SK-MEL-5 (cell line): ENCODE data around the gene SP100. TPM values are rescaled to one million over a fixed set of nuclear protein-coding genes. Genes with fewer than 3 reads are reported as not detected.
"Not testable (repeated sequence)": the region's sequence is repeated elsewhere in the genome, so short reads cannot be mapped to it uniquely, and the experiment has no call there.

Experiments
- DNase-seq: peaks from one replicate; pipeline ENCODE4 v3.0.0-alpha.2; 2016; ENCODE audit warnings: low read depth, low spot score
- in situ Hi-C: cut with HindIII; loops from 2 replicates; pipeline ENCODE4 v1.10.0; 2016; ENCODE audit warnings: low sequenced_read_pairs, high pct_unique_total_duplicates, low pct_unique_long_range_greater_than_20kb
- polyA plus RNA-seq, 2 experiments: library from polyadenylated mRNA; depleted of rRNA; stranded (reverse); fragments of >200 nt; gene quantifications; 2 replicates each; pipeline ENCODE4 v1.2.3, GENCODE V29; 2015
- total RNA-seq: library from RNA; depleted of rRNA; stranded (reverse); fragments of >200 nt; shearing (Covaris generic); gene quantifications from 2 replicates; pipeline ENCODE4 v1.2.3, GENCODE V29; 2014; rRNA removed

Gene SP100
- 43.2 and 44.3 TPM in 2 replicates for total RNA-seq
- polyA plus RNA-seq (2015; cell fraction: cytosol; rRNA removed) = 27.4 and 36.1 TPM in 2 replicates
- polyA plus RNA-seq (2015; cell fraction: nucleus; rRNA removed) = 25.0 and 44.6 TPM in 2 replicates

DNA sequence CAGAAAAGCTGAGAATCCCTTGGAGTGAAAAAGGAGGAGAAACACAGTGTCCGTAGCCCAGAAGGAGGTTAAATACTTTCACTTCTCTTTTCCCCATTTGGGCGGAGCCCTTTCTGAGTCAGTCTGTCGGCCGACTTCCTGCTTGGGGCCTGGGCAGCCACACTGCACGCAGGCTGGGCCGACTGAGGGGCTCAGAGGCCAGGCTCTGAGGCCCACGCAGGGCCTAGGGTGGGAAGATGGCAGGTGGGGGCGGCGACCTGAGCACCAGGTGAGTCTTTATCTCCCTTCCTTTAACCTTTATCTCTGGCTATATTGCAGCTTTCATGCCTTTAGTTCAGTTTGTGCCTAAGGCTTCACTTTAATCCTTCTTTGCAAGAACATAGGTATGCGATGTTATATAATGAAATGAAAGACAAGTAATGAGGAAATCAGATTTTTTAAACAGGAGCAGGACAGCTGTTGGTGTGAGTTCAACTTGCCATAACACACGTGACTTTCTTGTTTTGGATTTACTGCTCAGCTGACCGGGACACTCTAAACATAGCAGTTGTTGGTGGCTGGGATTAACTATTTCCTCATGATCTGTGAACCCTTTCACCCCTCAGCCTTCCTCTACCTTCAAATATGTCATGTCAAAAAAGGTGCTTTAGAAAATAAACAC is at the start of gene SP100:
TSS of gene SP100 (plus strand) at position 141 of the 661 bp plus-strand sequence. CDS start at position 237, 96 bp downstream.
- DNase-seq = peak; percentile 68
- in situ Hi-C loops = no loop called here

GRCh38 chr2:230382108-230382507 is 33.9 kb upstream of the SP100 start:
- in situ Hi-C loops = no loop called here
- no peak for DNase-seq

DNA sequence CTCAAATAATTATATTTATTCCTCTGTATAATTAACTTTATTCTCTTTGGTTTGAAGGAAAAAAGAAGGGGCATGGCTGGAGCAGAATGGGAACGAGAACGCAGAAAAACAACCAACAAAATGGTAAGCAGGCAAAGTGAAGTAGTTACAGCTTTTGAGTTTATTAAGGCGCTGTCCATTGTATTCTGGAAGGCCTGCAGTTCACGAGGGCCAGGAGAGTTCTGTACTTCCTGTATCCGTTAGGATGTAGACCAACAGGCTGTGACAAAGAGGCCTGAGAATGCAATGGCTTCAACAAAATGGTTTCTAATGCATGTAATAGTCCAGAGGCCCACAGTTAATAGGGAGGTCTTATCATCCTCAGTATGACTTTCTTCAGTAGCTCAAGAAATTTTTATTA is 32.5 kb upstream of the SP100 start:
- in situ Hi-C loops = no loop called here
- no peak for DNase-seq

DNA sequence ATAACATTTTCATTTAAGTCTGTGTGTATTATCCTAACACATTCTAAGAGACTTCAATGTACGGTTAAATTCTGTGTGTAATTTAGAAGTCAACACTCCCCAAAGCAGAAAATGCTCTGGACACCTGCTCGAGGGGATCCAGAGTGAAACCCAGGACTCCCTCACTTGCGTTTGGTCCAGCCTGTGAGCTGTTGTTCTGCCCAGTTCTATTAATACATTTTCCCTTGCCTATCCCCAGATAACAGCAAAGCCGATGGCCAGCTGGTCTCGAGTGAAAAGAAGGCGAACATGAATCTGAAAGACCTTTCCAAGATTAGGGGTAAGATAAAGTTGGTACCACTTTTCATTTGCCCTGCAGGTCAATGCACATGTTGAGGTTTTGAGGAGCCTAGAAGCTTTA is 31.0 kb upstream of the SP100 start:
- DNase-seq = no peak
- in situ Hi-C loops = no loop called here

- in situ Hi-C loops = no loop called here
- no peak for DNase-seq
Measured at GRCh38 chr2:230394301-230394700, 21.7 kb upstream of the SP100 start.

DNA sequence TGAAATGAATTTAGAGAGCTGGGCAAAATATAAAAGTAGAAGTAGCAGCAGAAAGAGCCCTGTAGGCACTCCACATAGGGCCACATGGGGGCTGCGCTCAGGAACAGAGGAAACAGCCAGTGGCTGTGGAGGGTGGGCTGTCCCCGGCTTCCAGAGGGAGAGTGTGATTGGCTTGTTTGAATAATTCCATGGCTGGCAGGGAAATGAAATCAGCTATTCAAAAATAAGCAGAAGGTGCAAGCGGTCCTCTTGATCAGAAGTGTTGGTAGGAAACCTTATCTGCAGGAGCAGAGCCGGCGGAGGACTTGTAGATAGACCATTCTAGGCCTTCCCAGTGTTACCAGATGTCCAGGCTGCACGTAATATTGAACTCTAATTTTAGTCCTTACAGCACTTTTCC is 17.3 kb upstream of the SP100 start:
- in situ Hi-C loops, DNase-seq: not testable (repeated sequence)

GRCh38 chr2:230400041-230400440 is 16.0 kb upstream of the SP100 start:
- in situ Hi-C loops = no loop called here
- no peak for DNase-seq

GRCh38 chr2:230400454-230400853 is 15.5 kb upstream of the SP100 start:
- in situ Hi-C loops = no loop called here
- DNase-seq = no peak

- DNase-seq, in situ Hi-C loops: not testable (repeated sequence)
Measured at GRCh38 chr2:230401026-230401425, 15.0 kb upstream of the SP100 start.

- no peak for DNase-seq
- in situ Hi-C loops = no loop called here
Measured at GRCh38 chr2:230403746-230404145, 12.3 kb upstream of the SP100 start.

DNA sequence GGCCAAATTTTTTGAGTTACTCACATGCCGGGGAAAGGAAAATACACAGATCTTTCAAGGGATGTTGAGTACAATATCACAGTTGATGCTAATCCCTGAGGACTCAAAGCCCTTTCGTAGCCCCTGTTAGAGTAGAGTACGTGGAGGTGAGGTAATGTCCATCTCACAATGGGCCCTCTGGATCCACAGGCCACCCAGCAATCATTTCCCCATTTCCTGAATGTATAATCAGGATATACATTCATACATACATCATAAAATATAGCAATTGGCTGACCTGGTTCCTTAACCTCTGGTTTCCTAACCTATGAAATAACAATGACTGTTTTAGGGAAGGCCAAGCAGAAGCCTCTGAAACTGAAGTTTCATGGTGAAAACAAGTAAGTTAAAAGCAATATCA is 10.2 kb upstream of the SP100 start:
- DNase-seq = no peak
- in situ Hi-C loops = no loop called here

DNA sequence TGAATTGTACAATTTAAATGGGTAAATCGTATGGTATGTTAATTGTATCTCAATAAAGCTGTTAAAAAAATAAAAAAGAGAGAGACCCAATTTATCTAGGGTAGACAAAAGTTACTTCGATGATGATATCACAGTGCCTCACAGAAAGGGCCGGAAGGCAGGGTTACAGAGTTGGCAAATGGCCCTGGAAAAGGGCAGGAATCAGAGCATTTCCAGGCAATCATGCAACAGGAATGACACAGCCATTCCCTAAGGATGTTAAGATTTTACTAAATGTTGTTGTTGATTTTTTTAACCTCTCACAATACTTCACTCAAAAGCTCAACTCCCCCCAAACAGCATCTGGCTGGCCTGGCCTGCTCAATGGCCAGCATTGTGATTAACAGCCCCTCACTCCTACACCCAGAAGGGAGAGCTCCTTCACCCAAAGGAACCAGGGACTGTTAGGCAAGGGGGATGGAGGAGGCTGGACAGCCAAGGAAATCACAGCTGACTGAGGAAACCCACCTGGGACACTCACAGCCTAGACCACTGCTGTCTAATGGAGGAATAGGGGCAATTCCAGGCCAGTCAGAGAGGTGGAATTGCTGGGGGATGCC is 7.7 kb upstream of the SP100 start:
- DNase-seq = no peak
- in situ Hi-C loops = no loop called here

- DNase-seq, in situ Hi-C loops: not testable (repeated sequence)
Measured at GRCh38 chr2:230409316-230409715, 6.7 kb upstream of the SP100 start.

DNA sequence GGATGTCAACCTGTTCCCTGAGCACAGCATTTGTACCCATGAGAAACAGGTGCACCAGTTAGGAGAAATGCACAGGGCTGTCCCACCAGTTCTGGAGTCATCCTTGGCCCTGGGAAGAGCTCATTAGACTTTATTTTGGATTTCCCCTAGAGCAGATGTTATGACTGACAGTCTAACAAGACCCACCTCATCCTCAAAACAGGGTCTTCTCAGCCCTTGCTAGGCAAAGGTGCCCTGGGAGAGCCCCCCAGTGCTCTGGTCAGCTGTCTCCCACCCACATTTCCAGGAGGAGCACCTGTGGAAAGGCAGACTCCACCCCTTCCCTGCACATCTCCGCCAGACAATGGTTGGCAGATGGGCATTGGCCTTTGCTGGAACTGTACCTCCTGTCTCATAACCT is 5.7 kb upstream of the SP100 start:
- no peak for DNase-seq
- in situ Hi-C loops = no loop called here

- in situ Hi-C loops = no loop called here
- DNase-seq = no peak
Measured at GRCh38 chr2:230410861-230411569, 5.0 kb upstream of the SP100 start.

DNA sequence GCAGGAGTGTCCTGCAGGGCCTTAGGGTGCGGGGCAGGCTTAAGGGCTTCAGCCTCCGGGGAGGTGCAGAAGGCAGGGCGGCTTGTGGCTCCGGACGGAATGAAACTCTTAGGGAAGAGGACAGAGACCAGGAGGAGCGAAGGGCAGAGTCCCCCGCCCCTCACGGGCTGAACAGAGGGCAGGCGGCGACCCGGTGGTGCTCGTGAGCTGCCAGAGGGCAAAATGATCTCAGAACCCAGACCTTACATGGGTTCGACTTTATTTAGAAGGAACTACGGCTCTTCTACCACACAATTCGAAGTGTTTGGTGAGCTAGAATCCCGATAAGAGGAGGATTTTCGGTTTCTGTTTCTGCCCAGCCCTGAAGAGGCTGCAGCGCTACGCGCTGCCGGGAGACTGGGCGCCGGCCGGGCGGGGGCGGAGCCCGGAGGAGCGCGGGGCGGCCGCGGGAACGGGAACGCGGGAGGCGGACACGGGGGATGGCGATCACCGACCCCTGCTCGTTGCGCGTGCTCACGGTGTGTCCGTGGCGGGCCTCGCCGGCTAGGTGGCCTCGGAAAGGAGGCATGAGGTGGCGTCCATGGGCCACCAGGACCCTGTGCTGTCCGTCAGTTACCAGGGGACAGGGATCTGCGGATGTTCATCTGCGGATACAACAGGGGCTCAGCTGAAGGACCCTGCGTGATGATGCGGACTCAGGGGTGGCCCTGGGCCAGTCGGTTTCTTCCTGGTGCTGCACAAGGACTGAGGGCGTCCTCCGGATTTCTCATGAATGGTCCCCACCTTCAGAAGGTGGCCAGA is 4.2 kb upstream of the SP100 start:
- in situ Hi-C loops = no loop called here
- DNase-seq = peak; percentile 47

DNA sequence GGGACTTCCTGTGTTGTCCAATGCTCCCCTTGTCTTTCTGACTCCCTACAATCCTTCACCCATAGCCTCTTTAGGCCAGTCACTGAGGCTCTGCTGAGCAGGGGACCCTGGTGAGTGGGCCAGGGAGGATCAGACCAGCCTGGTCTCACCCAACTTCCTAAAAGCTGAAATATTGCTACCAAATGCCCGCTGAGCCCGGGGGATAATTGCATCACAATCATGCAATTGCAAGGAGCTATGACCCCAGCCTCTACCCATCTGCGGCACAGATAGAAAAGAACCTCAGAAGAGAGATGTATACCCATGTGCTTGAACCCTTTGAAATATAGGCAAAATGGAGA is 3.7 kb upstream of the SP100 start:
- in situ Hi-C loops = no loop called here
- DNase-seq = no peak

DNA sequence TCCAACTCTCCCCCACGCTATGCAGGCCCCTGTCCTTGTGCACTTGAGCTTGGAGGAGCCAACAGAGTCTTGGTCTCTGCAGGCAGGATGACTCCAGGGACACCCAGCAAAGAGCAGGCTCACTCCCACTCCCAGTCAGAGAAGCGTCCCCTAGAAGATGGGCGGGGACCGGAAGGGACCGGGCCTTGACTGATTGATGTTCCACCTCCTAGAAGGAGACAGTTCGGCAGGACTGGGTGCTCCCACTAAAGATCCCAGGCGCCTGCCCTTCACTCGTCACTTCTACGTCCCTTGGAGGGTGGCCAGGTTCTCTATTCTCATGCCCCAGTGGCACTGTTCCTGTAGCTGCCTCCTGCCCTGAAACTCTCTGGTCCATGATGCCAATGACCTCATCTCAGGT is 3.2 kb upstream of the SP100 start:
- DNase-seq = no peak
- in situ Hi-C loops = no loop called here
